OCI-LY1 (cell line): Measurements from ENCODE around the gene ATP11A.

Experiments used
- H2AFZ ChIP-seq: fragments of 200-600 bp; sonication (generic), shearing (Covaris generic); 2 replicates; pipeline ENCODE4 v1.6.0; 2014; ENCODE audit warnings: antibody characterized with exemption, mild to moderate bottlenecking, low read length
- H3F3A ChIP-seq: fragments of 200-600 bp; sonication (generic), shearing (Covaris generic); 2 replicates; pipeline ENCODE4 v1.6.0; 2014; ENCODE audit warnings: mild to moderate bottlenecking, antibody characterized with exemption, low read length, moderate library complexity; ENCODE audit not compliant: insufficient read depth
- H3K27ac ChIP-seq: fragments of 200-600 bp; sonication (generic); 2 replicates; pipeline ENCODE4 v1.5.1; 2014; ENCODE audit warnings: low read length, mixed run types, mild to moderate bottlenecking, low read depth; ENCODE audit not compliant: poor library complexity, severe bottlenecking
- H3K27me3 ChIP-seq: fragments of 200-600 bp; sonication (generic); 2 replicates; pipeline ENCODE4 v1.6.0; 2014; ENCODE audit warnings: antibody characterized with exemption, mild to moderate bottlenecking, low read length, moderate library complexity; ENCODE audit not compliant: insufficient read depth
- H3K36me3 ChIP-seq: fragments of 200-600 bp; sonication (generic); 2 replicates; pipeline ENCODE4 v1.6.1; 2014; ENCODE audit warnings: mild to moderate bottlenecking, antibody characterized with exemption, low read length, moderate library complexity, mixed read lengths; ENCODE audit not compliant: insufficient read depth
- H3K4me1 ChIP-seq: fragments of 200-600 bp; sonication (generic); 2 replicates; pipeline ENCODE4 v1.5.1; 2014; ENCODE audit warnings: mild to moderate bottlenecking, low read length, moderate library complexity; ENCODE audit not compliant: insufficient read depth, severe bottlenecking
- H3K4me2 ChIP-seq: fragments of 200-600 bp; sonication (generic), shearing (Covaris generic); 2 replicates; pipeline ENCODE4 v1.6.1; 2014; ENCODE audit warnings: low read length
- H3K4me3 ChIP-seq: fragments of 200-600 bp; sonication (generic); 2 replicates; pipeline ENCODE4 v1.5.1; 2014; ENCODE audit warnings: low read length, low read depth, mild to moderate bottlenecking, mixed read lengths; ENCODE audit not compliant: poor library complexity, severe bottlenecking
- H3K79me2 ChIP-seq: fragments of 200-600 bp; shearing (Covaris generic); 2 replicates; pipeline ENCODE4 v1.6.1; 2016; ENCODE audit warnings: mixed run types, low read length, mixed read lengths; ENCODE audit not compliant: insufficient read depth
- H3K9ac ChIP-seq: fragments of 200-600 bp; sonication (generic), shearing (Covaris generic); 2 replicates; pipeline ENCODE4 v1.6.1; 2014; ENCODE audit warnings: mild to moderate bottlenecking, low read length, mixed read lengths
- H3K9me2 ChIP-seq: fragments of 200-600 bp; sonication (generic), shearing (Covaris generic); 2 replicates; pipeline ENCODE4 v1.6.1; 2014; ENCODE audit warnings: low read depth, mild to moderate bottlenecking, low read length, mixed read lengths
- H3K9me3 ChIP-seq: fragments of 200-600 bp; shearing (Covaris generic); 2 replicates; pipeline ENCODE4 v1.6.1; 2014; ENCODE audit warnings: low read length, mixed read lengths
- H4K20me1 ChIP-seq: fragments of 200-600 bp; sonication (generic), shearing (Covaris generic); 2 replicates; pipeline ENCODE4 v1.6.0; 2016; ENCODE audit warnings: mild to moderate bottlenecking, low read length; ENCODE audit not compliant: insufficient read depth
- CTCF ChIP-seq: fragments of 200-600 bp; sonication (generic), shearing (Covaris generic); IDR thresholded peaks from 2 replicates; pipeline ENCODE4 v1.5.1; 2017; ENCODE audit warnings: mild to moderate bottlenecking, antibody characterized with exemption, low read length, moderate library complexity, mixed read lengths
- EZH2 ChIP-seq: fragments of 200-600 bp; sonication (generic), shearing (Covaris generic); IDR thresholded peaks from 2 replicates; pipeline ENCODE4 v1.8.0; 2017; ENCODE audit warnings: borderline replicate concordance, mixed run types, mild to moderate bottlenecking, antibody characterized with exemption, low read length, moderate library complexity, mixed read lengths

Gene ATP11A

DNA sequence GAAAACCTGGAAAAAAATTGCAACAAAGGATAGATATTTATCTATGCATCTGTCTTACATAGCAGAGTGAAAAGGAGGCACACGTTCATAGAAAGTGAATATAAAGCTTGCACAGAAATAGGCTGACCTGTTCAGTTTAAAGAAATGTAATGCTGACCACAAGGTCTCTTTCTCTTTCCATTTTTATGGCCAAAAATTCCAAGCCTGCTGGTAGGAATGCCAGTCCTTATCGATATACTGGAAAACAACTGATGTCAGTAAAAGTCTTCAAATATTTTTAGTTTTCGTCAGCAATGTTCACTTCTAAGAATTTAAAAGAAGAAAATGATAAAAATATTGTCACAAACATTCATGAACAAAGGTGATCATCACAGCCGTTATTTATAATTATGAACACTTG is 220.2 kb downstream of the ATP11A start:
- no peaks in the 10 kb centered on the region for H3K4me1 ChIP-seq
- no peak overlapping the region for H3K4me3 ChIP-seq
- no peaks in the 10 kb centered on the region for H4K20me1 ChIP-seq
- H3K9ac ChIP-seq, result no peak overlapping the region
- H3K36me3 ChIP-seq, result no peaks in the 10 kb centered on the region; the same call in 1 of the 2 replicates
- H3K9me3 ChIP-seq, result peaks cover 3% of the 10 kb centered on the region
- H3K4me2 ChIP-seq, result no peak overlapping the region
- H3K27me3 ChIP-seq, result peaks cover 28% of the 10 kb centered on the region
- no peaks in the 10 kb centered on the region for H3K9me2 ChIP-seq
- no peak for TF ChIP-seq CTCF
- TF ChIP-seq EZH2, result no peak
- no peaks in the 10 kb centered on the region for H3F3A ChIP-seq
- H3K27ac ChIP-seq, result no peak overlapping the region
- no peaks in the 10 kb centered on the region for H3K79me2 ChIP-seq
- H2AFZ ChIP-seq, result no peak overlapping the region

DNA sequence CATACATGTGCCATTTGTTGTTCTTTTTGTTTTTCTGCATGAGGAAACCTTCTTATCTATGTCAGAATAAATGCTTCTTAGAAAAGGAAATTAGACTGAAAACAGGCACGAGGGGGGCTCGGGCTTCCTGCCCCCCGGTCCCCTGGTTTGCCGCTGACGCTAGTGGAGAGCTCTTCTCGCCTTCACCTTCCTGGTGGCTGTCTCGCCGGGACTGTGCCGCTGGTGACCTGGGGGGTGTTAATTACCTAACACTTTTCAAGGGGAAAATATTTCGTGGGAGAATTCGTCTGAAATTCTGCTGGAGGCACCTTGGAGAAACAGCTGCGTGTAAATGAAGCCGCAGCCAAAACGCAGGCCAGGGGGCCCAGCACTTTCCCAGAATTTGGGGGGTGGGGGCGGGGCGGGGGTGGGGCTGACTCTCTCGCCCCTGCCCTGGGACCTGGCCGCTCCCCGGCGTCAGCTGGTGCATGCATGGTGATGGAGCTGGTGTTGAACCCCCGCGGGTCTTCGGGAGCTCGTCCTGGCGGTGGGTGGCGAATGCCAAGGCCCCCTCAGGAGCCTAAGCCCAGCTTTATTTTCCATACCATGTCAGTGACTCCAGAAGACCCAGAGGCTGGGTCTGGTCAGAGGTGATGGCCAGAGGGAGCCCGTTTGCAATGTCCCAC is 220.9 kb downstream of the ATP11A start:
- no peaks in the 10 kb centered on the region for H3K9me3 ChIP-seq
- H4K20me1 ChIP-seq, result no peaks in the 10 kb centered on the region
- H2AFZ ChIP-seq, result no peak overlapping the region
- peaks cover 21% of the 10 kb centered on the region for H3K27me3 ChIP-seq
- no peak overlapping the region for H3K4me3 ChIP-seq
- H3F3A ChIP-seq, result no peaks in the 10 kb centered on the region
- H3K9me2 ChIP-seq, result no peaks in the 10 kb centered on the region
- H3K4me2 ChIP-seq, result no peak overlapping the region
- H3K36me3 ChIP-seq, result no peaks in the 10 kb centered on the region
- TF ChIP-seq EZH2 (no peak), CTCF (no peak)
- H3K27ac ChIP-seq, result no peak overlapping the region
- H3K9ac ChIP-seq, result no peak overlapping the region
- H3K4me1 ChIP-seq, result no peaks in the 10 kb centered on the region
- no peaks in the 10 kb centered on the region for H3K79me2 ChIP-seq

DNA sequence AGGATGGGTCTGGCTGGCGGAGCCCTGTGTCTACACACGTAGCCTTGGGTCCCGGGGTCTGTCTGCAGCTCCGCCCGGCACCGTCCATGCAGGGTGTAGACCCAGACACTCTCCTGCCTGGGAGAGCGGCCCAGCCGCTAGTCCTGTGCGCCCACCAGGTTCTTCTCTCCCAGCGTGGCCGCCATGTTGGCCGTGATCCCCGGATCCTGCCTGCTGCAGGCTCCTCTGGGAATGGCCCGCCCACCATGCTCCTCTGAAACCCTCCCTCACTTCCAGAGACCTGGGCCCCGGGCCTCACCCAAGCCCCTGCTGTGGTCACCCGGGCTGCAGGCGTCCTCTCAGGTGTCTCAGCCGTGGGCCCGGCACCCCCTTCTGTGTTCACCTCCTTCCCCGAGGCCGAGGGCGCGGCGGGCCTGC is 221.5 kb downstream of the ATP11A start:
- no peak overlapping the region for H3K4me2 ChIP-seq
- TF ChIP-seq CTCF (no peak), EZH2 (no peak)
- no peaks in the 10 kb centered on the region for H3K9me3 ChIP-seq
- H3F3A ChIP-seq, result no peaks in the 10 kb centered on the region
- no peaks in the 10 kb centered on the region for H3K9me2 ChIP-seq
- H3K4me1 ChIP-seq, result no peaks in the 10 kb centered on the region
- no peak overlapping the region for H2AFZ ChIP-seq
- H3K4me3 ChIP-seq, result no peak overlapping the region
- no peaks in the 10 kb centered on the region for H3K79me2 ChIP-seq
- H3K36me3 ChIP-seq, result no peaks in the 10 kb centered on the region
- H3K27me3 ChIP-seq, result peaks cover 20% of the 10 kb centered on the region
- H3K27ac ChIP-seq, result no peak overlapping the region
- H4K20me1 ChIP-seq, result no peaks in the 10 kb centered on the region
- H3K9ac ChIP-seq, result no peak overlapping the region
